Suprapubic skin (tissue), 4 donors: ENCODE results near the gene TSPAN13. TPM values are rescaled to one million over a fixed set of nuclear protein-coding genes. Genes with fewer than 3 reads are reported as not detected.

Source experiments
- DNase-seq, 2 donors: peaks; one replicate each; pipeline ENCODE4 v3.0.0-alpha.2; 2019; ENCODE audit warnings: low spot score in 2 of 2
- H3K27ac ChIP-seq: fragments of 200-600 bp; sonication (generic); one replicate; pipeline ENCODE4 v1.5.1; 2019
- H3K27me3 ChIP-seq: fragments of 200-600 bp; sonication (generic); one replicate; pipeline ENCODE4 v1.5.1; 2019
- H3K36me3 ChIP-seq: fragments of 200-600 bp; sonication (generic); one replicate; pipeline ENCODE4 v1.5.1; 2019
- H3K4me1 ChIP-seq: fragments of 200-600 bp; sonication (generic); one replicate; pipeline ENCODE4 v1.5.1; 2019
- H3K4me3 ChIP-seq: fragments of 200-600 bp; sonication (generic); one replicate; pipeline ENCODE4 v1.5.1; 2019; ENCODE audit warnings: mild to moderate bottlenecking
- H3K9me3 ChIP-seq: fragments of 200-600 bp; sonication (generic); one replicate; pipeline ENCODE4 v1.5.1; 2019
- CTCF ChIP-seq, 2 donors: fragments of 200-600 bp in 1 of 2; fragments of 450-650 bp in 1 of 2; sonication (generic) in 1 of 2; IDR thresholded peaks; one replicate each; pipeline ENCODE4 v1.5.1; 2016 to 2019; ENCODE audit warnings: antibody characterized with exemption in 2 of 2, mild to moderate bottlenecking in 1 of 2, moderate library complexity in 1 of 2
- EP300 ChIP-seq: sonication (generic); formaldehyde crosslinking; IDR thresholded peaks from one replicate; pipeline ENCODE4 v1.6.1; 2017; ENCODE audit warnings: antibody characterized with exemption
- POLR2A ChIP-seq, 2 donors: fragments of 450-650 bp; IDR thresholded peaks; one replicate each; pipeline ENCODE4 v1.6.1; 2017; ENCODE audit warnings: antibody characterized with exemption in 2 of 2, mild to moderate bottlenecking in 2 of 2, moderate library complexity in 2 of 2
- POLR2AphosphoS5 ChIP-seq, 3 donors: sonication (generic); formaldehyde crosslinking; IDR thresholded peaks; one replicate each; pipeline ENCODE4 v1.6.1; 2017; ENCODE audit warnings: antibody characterized with exemption in 3 of 3
- WGBS: methylation state at CpG from one replicate; pipeline ENCODE4 v1.1.5; 2018; 5-methylcytosine and 5-hydroxymethylcytosine counted together
- total RNA-seq, 4 donors: library from RNA; depleted of rRNA; stranded (reverse); fragments of >200 nt; gene quantifications; one replicate each; pipeline ENCODE4 v1.1.0, GENCODE V29; 2016

TSPAN13 gene
- total RNA-seq, 4 donors from 2014 or later = 6.9 to 17.2 (median 12.4) TPM

GRCh38 chr7:16815001-16815400, 61.4 kb downstream of the TSPAN13 start:
- Histone ChIP-seq H3K9me3 (no peaks in the 10 kb centered on the region), H3K4me3 (no peak overlapping the region), H3K36me3 (no peaks in the 10 kb centered on the region), H3K27ac (no peak overlapping the region), H3K27me3 (no peaks in the 10 kb centered on the region), H3K4me1 (no peaks in the 10 kb centered on the region)
- WGBS = 80% methylated on average over 2 of the region's 2 CpGs
- DNase-seq = no peak
- no peak for TF ChIP-seq CTCF (IDR thresholded peaks at IDR 0.05)
- TF ChIP-seq POLR2AphosphoS5 (IDR thresholded peaks at IDR 0.05) = no peak
- TF ChIP-seq POLR2A (IDR thresholded peaks at IDR 0.05) = no peak
- no peak for TF ChIP-seq EP300

- H3K27ac ChIP-seq = no peak overlapping the region
- H3K4me3 ChIP-seq = no peak overlapping the region
- no peaks in the 10 kb centered on the region for H3K27me3 ChIP-seq
- no peak for DNase-seq
- no peaks in the 10 kb centered on the region for H3K4me1 ChIP-seq
- H3K36me3 ChIP-seq = no peaks in the 10 kb centered on the region
- WGBS = 92% methylated on average over 2 of the region's 2 CpGs
- H3K9me3 ChIP-seq = no peaks in the 10 kb centered on the region
- no peak for TF ChIP-seq EP300
- TF ChIP-seq POLR2AphosphoS5 (IDR thresholded peaks at IDR 0.05) = no peak
- no peak for TF ChIP-seq POLR2A (IDR thresholded peaks at IDR 0.05)
- no peak for TF ChIP-seq CTCF (IDR thresholded peaks at IDR 0.05)
Observed at GRCh38 chr7:16816824-16817223, 63.3 kb downstream of the TSPAN13 start.

- no peak for DNase-seq
- 81% methylated on average over 1 of the region's 1 CpG for WGBS
- no peak overlapping the region for H3K27ac ChIP-seq
- no peaks in the 10 kb centered on the region for H3K4me1 ChIP-seq
- TF ChIP-seq POLR2AphosphoS5 (IDR thresholded peaks at IDR 0.05) = no peak
- no peak for TF ChIP-seq EP300
- TF ChIP-seq CTCF (IDR thresholded peaks at IDR 0.05) = no peak
- TF ChIP-seq POLR2A (IDR thresholded peaks at IDR 0.05) = no peak
- H3K4me3 ChIP-seq = no peak overlapping the region
- H3K9me3 ChIP-seq = no peaks in the 10 kb centered on the region
- no peaks in the 10 kb centered on the region for H3K27me3 ChIP-seq
- H3K36me3 ChIP-seq = no peaks in the 10 kb centered on the region
Observed at GRCh38 chr7:16817536-16817935, 64.0 kb downstream of the TSPAN13 start.

DNA sequence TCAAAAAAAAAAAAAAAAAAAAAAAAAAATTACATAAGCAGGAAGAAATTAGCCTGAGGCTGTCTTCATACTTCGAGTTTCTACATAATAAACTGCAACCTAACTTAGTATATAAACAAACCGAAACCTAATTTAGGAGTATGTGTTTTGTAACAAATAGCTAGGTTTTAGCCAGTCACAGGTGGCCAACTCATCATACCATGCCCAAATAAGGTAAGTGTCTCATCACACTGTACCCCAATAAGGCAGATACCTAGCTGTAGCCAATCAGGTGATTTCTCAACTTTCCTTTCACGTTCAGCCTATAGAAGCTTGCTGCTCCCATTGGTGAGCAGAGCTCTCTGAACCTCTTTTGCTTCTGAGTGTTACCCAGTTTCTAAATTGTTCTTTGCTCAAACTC, 65.2 kb downstream of the TSPAN13 start:
- no peaks in the 10 kb centered on the region for H3K4me1 ChIP-seq
- no peak overlapping the region for H3K27ac ChIP-seq
- DNase-seq = no peak
- no peaks in the 10 kb centered on the region for H3K36me3 ChIP-seq
- H3K9me3 ChIP-seq = no peaks in the 10 kb centered on the region
- TF ChIP-seq EP300 = no peak
- TF ChIP-seq CTCF (IDR thresholded peaks at IDR 0.05) = no peak
- TF ChIP-seq POLR2A (IDR thresholded peaks at IDR 0.05) = no peak
- TF ChIP-seq POLR2AphosphoS5 (IDR thresholded peaks at IDR 0.05) = no peak
- H3K27me3 ChIP-seq = no peaks in the 10 kb centered on the region
- no peak overlapping the region for H3K4me3 ChIP-seq
- 84% methylated on average over 3 of the region's 3 CpGs for WGBS

GRCh38 chr7:16822029-16822428, 68.5 kb downstream of the TSPAN13 start:
- Histone ChIP-seq H3K36me3 (no peaks in the 10 kb centered on the region), H3K27ac (no peak overlapping the region), H3K4me1 (no peaks in the 10 kb centered on the region), H3K4me3 (no peak overlapping the region), H3K9me3 (no peaks in the 10 kb centered on the region), H3K27me3 (no peaks in the 10 kb centered on the region)
- TF ChIP-seq POLR2AphosphoS5 (IDR thresholded peaks at IDR 0.05) (no peak), CTCF (IDR thresholded peaks at IDR 0.05) (no peak), POLR2A (IDR thresholded peaks at IDR 0.05) (no peak), EP300 (no peak)
- WGBS = 70% methylated on average over 3 of the region's 3 CpGs
- no peak for DNase-seq
